GM23338 (cell line): ENCODE results near the gene AQP9. TPM values are rescaled to one million over a fixed set of nuclear protein-coding genes. Genes with fewer than 3 reads are reported as not detected.

Experiments
- ATAC-seq: fragments of 200-7000 bp; cut with Tn5 transposase; 3 replicates; pipeline ENCODE4 v1.9.1; 2020
- DNase-seq: peaks from one replicate; pipeline ENCODE4 v3.0.0-alpha.2; 2015; ENCODE audit warnings: low spot score
- H2AFZ ChIP-seq: fragments of 200-600 bp; sonication (generic); 2 replicates; pipeline ENCODE4 v1.8.0; 2016; ENCODE audit warnings: antibody characterized with exemption, mild to moderate bottlenecking, moderate library complexity
- H3F3A ChIP-seq: fragments of 200-600 bp; sonication (generic); replicated peaks from 2 replicates; pipeline ENCODE4 v1.8.0; 2017; ENCODE audit warnings: antibody characterized with exemption, mixed run types, low read depth
- H3K27ac ChIP-seq: fragments of 200-600 bp; sonication (generic); 2 replicates; pipeline ENCODE4 v1.6.1; 2016; ENCODE audit warnings: low read depth
- H3K27me3 ChIP-seq: fragments of 200-600 bp; sonication (generic); 2 replicates; pipeline ENCODE4 v1.8.0; 2016; ENCODE audit warnings: mild to moderate bottlenecking, mixed run types, moderate library complexity; ENCODE audit not compliant: insufficient read depth
- H3K36me3 ChIP-seq: fragments of 200-600 bp; sonication (generic); 2 replicates; pipeline ENCODE4 v1.8.0; 2016; ENCODE audit warnings: mild to moderate bottlenecking; ENCODE audit not compliant: insufficient read depth
- H3K4me1 ChIP-seq: fragments of 200-600 bp; sonication (generic); 2 replicates; pipeline ENCODE4 v1.8.0; 2016; ENCODE audit warnings: mild to moderate bottlenecking, moderate library complexity; ENCODE audit not compliant: insufficient read depth
- H3K4me2 ChIP-seq: fragments of 200-600 bp; sonication (generic); 2 replicates; pipeline ENCODE4 v1.7.1; 2017; ENCODE audit warnings: mixed run types
- H3K4me3 ChIP-seq: fragments of 200-600 bp; sonication (generic); 2 replicates; pipeline ENCODE4 v1.6.1; 2016; ENCODE audit warnings: mixed run types
- H3K79me2 ChIP-seq: fragments of 200-600 bp; sonication (generic); replicated peaks from 2 replicates; pipeline ENCODE4 v1.8.0; 2017; ENCODE audit warnings: mild to moderate bottlenecking; ENCODE audit not compliant: insufficient read depth
- H3K9me2 ChIP-seq: fragments of 200-600 bp; sonication (generic); 2 replicates; pipeline ENCODE4 v1.8.0; 2017; ENCODE audit not compliant: insufficient read depth
- H4K20me1 ChIP-seq: fragments of 200-600 bp; sonication (generic); replicated peaks from 2 replicates; pipeline ENCODE4 v1.8.0; 2017; ENCODE audit warnings: mild to moderate bottlenecking; ENCODE audit not compliant: insufficient read depth
- H3K27ac Mint-ChIP-seq: 2 replicates; pipeline ENCODE4 v1.8.0; 2020; ENCODE audit warnings: inconsistent platforms, mild to moderate bottlenecking, moderate library complexity, mixed read lengths
- H3K27me3 Mint-ChIP-seq: 3 replicates; pipeline ENCODE4 v1.8.0; 2022; ENCODE audit warnings: low read depth, mild to moderate bottlenecking, moderate library complexity, mixed read lengths, inconsistent platforms; ENCODE audit not compliant: insufficient read depth, poor library complexity
- H3K36me3 Mint-ChIP-seq: 3 replicates; pipeline ENCODE4 v1.8.0; 2021; ENCODE audit warnings: low read depth, mild to moderate bottlenecking, inconsistent platforms, moderate library complexity, mixed read lengths
- H3K4me1 Mint-ChIP-seq: 3 replicates; pipeline ENCODE4 v1.8.0; 2020; ENCODE audit warnings: mild to moderate bottlenecking, inconsistent platforms, mixed read lengths
- H3K4me3 Mint-ChIP-seq: 3 replicates; pipeline ENCODE4 v1.8.0; 2021; ENCODE audit warnings: moderate library complexity, mild to moderate bottlenecking, inconsistent platforms, mixed read lengths
- H3K9me3 Mint-ChIP-seq: 3 replicates; pipeline ENCODE4 v1.8.0; 2020; ENCODE audit warnings: moderate library complexity, mild to moderate bottlenecking, inconsistent platforms, mixed read lengths
- CREB1 ChIP-seq: fragments of 250-450 bp; sonication (Bioruptor Pico); IDR thresholded peaks from 2 replicates; pipeline ENCODE4 v1.5.0; 2020; ENCODE audit warnings: low read depth, mild to moderate bottlenecking, moderate library complexity
- EZH2 ChIP-seq: fragments of 200-600 bp; sonication (generic); IDR thresholded peaks from one replicate; pipeline ENCODE4 v1.8.0; 2017; ENCODE audit warnings: antibody characterized with exemption, mild to moderate bottlenecking, low read depth; ENCODE audit not compliant: unreplicated experiment
- NANOG ChIP-seq: IDR thresholded peaks from 2 replicates; pipeline ENCODE4 v1.6.1; 2016; ENCODE audit warnings: antibody characterized with exemption, borderline replicate concordance
- POLR2AphosphoS5 ChIP-seq: IDR thresholded peaks from 2 replicates; pipeline ENCODE4 v1.6.1; 2016; ENCODE audit warnings: antibody characterized with exemption, low read depth
- STAT1 ChIP-seq: IDR thresholded peaks from one replicate; pipeline ENCODE4 v1.6.1; 2016; ENCODE audit warnings: antibody characterized with exemption; ENCODE audit not compliant: unreplicated experiment
- ZNF114 ChIP-seq: fragments of 250-450 bp; sonication (Bioruptor Pico); IDR thresholded peaks from 2 replicates; pipeline ENCODE4 v1.5.0; 2020; ENCODE audit warnings: mild to moderate bottlenecking, moderate library complexity
- ZNF462 ChIP-seq: fragments of 250-450 bp; sonication (Bioruptor Pico); IDR thresholded peaks from 2 replicates; pipeline ENCODE4 v1.5.0; 2020; ENCODE audit warnings: mild to moderate bottlenecking, moderate library complexity
- polyA plus RNA-seq: library from polyadenylated mRNA; unstranded; fragments of >200 nt; fragmentation: Nextera tagmentation; extraction: Ambion mirVana; gene quantifications from 2 replicates; pipeline ENCODE4 v1.2.1, GENCODE V29; 2016
- total RNA-seq: library from RNA; depleted of rRNA; stranded (reverse); fragments of >200 nt; shearing (Covaris generic); gene quantifications from 2 replicates; pipeline ENCODE4 v1.2.3, GENCODE V29; 2014
- TF ChIP-seq, protein P1 (sequence below): IDR thresholded peaks from one replicate; pipeline ENCODE4 v1.6.1; 2018; ENCODE audit warnings: antibody characterized with exemption; ENCODE audit not compliant: unreplicated experiment

The AQP9 gene
- total and polyA plus RNA-seq, 2 experiments from 2014 or later = not detected

GRCh38 chr15:58189148-58189811 lies 51.1 kb downstream of the AQP9 start:
- Histone ChIP-seq H3K36me3 (no peaks in the 10 kb centered on the region), H4K20me1 (no peaks in the 10 kb centered on the region), H3K9me2 (no peaks in the 10 kb centered on the region), H3F3A (no peaks in the 10 kb centered on the region), H3K4me3 (no peak overlapping the region), H3K79me2 (no peaks in the 10 kb centered on the region), H3K4me1 (peaks cover 12% of the 10 kb centered on the region; the same call in 1 of the 2 replicates), H3K4me2 (no peak overlapping the region), H3K27me3 (no peaks in the 10 kb centered on the region), H2AFZ (no peak overlapping the region), H3K27ac (no peak overlapping the region)
- Mint-ChIP-seq H3K27me3 (peaks cover 4% of the 10 kb centered on the region), H3K27ac (no peak overlapping the region), H3K4me1 (peaks cover 21% of the 10 kb centered on the region), H3K4me3 (no peak overlapping the region), H3K36me3 (no peaks in the 10 kb centered on the region), H3K9me3 (peaks cover 5% of the 10 kb centered on the region; the same call in 2 of the 3 replicates)
- DNase-seq (no peak), ATAC-seq (no peak)
- TF ChIP-seq EZH2 = no peak
- TF ChIP-seq, protein P1, sequence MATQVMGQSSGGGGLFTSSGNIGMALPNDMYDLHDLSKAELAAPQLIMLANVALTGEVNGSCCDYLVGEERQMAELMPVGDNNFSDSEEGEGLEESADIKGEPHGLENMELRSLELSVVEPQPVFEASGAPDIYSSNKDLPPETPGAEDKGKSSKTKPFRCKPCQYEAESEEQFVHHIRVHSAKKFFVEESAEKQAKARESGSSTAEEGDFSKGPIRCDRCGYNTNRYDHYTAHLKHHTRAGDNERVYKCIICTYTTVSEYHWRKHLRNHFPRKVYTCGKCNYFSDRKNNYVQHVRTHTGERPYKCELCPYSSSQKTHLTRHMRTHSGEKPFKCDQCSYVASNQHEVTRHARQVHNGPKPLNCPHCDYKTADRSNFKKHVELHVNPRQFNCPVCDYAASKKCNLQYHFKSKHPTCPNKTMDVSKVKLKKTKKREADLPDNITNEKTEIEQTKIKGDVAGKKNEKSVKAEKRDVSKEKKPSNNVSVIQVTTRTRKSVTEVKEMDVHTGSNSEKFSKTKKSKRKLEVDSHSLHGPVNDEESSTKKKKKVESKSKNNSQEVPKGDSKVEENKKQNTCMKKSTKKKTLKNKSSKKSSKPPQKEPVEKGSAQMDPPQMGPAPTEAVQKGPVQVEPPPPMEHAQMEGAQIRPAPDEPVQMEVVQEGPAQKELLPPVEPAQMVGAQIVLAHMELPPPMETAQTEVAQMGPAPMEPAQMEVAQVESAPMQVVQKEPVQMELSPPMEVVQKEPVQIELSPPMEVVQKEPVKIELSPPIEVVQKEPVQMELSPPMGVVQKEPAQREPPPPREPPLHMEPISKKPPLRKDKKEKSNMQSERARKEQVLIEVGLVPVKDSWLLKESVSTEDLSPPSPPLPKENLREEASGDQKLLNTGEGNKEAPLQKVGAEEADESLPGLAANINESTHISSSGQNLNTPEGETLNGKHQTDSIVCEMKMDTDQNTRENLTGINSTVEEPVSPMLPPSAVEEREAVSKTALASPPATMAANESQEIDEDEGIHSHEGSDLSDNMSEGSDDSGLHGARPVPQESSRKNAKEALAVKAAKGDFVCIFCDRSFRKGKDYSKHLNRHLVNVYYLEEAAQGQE = no peak
- no peak for TF ChIP-seq NANOG
- TF ChIP-seq POLR2AphosphoS5 = no peak

- Histone ChIP-seq H3K27ac (no peak overlapping the region), H3K4me2 (no peak overlapping the region), H2AFZ (no peak overlapping the region), H3F3A (no peaks in the 10 kb centered on the region), H3K9me2 (no peaks in the 10 kb centered on the region), H3K4me3 (no peak overlapping the region), H3K36me3 (no peaks in the 10 kb centered on the region), H3K27me3 (no peaks in the 10 kb centered on the region), H3K79me2 (no peaks in the 10 kb centered on the region), H4K20me1 (no peaks in the 10 kb centered on the region), H3K4me1 (peaks cover 12% of the 10 kb centered on the region; the same call in 1 of the 2 replicates)
- ATAC-seq (no peak), DNase-seq (no peak)
- peaks cover 21% of the 10 kb centered on the region for H3K4me1 Mint-ChIP-seq
- H3K27ac Mint-ChIP-seq = no peak overlapping the region
- H3K9me3 Mint-ChIP-seq = peaks cover 10% of the 10 kb centered on the region; the same call in 2 of the 3 replicates
- H3K27me3 Mint-ChIP-seq = peaks cover 4% of the 10 kb centered on the region
- H3K36me3 Mint-ChIP-seq = no peaks in the 10 kb centered on the region
- no peak overlapping the region for H3K4me3 Mint-ChIP-seq
- TF ChIP-seq ZNF462 (CRISPR knock-in tag) (no peak), STAT1 (no peak), ZNF114 (CRISPR knock-in tag) (no peak), CREB1 (CRISPR knock-in tag) (no peak), EZH2 (no peak)
- TF ChIP-seq, protein P1 = no peak
Measured at GRCh38 chr15:58190419-58190818, 52.2 kb downstream of the AQP9 start.
